SKM-1 (cell line): ENCODE data around the gene CRAMP1.
"Not testable (repeated sequence)": the region's sequence is repeated elsewhere in the genome, so short reads cannot be mapped to it uniquely, and the experiment has no call there.

Experiments used
- DNase-seq: peaks from one replicate; lab custom pipeline; 2025; ENCODE audit not compliant: unreplicated experiment; lab: John Stamatoyannopoulos, UW

The CRAMP1 gene

DNA sequence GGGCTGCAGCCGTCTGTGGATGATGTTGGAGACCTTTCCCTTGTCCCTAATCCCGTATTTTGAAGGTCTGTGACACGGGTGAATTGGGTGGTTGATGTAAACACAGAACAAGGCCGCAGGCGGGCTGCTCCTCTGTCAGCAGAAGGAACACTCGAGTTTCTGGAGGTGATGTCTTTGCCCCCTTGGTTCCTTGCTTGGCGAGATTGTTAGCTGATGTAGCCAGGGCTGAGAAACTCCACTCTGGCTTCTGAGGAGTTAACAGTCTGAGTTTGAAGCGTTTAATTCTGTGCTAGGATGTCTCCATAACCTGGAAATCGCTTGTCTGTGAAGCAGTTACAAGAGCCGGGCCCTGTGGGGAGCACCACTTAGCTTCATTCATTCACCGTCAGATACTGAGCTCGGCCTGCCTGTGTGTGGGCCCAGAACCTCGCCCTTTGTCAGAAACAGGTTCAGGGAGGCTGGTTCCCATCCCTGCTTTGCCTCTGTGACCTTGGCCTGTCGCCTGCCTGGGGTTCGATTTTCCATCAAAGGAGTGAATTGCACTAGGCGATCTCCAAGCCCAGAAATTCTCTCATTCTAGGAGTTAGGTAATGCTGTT is 95.1 kb downstream of the CRAMP1 start:
- DNase-seq, result no peak

DNA sequence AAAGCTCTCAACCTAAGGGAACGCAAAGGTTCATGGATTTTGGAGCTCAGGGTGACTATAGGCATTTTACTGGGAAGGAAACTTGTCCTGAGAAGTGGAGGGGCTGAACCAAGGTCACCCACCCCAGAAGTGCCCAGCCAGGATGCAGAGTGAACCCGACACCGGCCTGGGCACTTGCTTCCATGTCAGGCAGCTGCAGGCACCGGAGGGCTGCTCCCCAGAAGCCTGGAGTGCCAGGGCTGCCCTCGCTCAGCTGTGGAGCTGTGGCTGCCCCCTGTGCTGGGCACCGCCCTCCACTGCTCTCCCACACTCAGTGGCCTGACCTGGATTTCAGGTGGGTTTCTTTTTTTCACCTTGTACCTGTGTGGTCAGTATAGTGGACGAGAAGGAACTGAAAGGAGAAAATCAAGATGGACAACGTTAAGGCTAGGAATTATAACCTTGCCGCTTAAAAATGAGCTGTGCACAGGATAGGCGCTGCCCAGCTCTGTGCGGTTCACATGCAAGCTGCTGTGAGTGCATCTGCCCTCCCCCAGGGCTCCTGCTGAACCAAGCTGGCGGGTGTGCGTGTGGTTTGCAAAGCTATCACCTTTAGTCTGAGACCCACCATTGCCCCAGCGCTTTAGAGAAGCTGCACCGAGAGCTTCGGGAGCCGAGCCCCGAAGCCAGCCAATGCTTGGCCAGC is 96.1 kb downstream of the CRAMP1 start:
- no peak for DNase-seq

DNA sequence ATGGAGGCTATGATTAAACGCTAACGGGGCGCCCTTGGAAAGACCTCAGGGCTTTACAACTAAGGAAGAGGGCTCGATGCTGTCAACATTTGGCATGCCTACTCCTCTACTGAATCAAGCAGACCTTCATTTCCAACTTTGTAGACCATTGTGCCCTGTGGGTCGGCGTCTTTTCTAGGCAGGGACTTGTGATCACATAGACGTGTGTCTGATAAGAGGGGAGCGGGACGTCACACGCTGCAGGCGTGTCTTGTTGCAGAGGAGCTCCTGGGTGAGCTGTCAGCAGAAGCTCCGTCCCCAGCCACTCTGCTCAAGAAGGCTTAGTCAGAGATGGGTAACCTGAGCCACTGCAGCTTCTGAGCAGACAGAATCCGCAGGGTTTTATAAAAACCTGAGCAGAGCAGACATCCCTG is 96.6 kb downstream of the CRAMP1 start:
- no peak for DNase-seq

DNA sequence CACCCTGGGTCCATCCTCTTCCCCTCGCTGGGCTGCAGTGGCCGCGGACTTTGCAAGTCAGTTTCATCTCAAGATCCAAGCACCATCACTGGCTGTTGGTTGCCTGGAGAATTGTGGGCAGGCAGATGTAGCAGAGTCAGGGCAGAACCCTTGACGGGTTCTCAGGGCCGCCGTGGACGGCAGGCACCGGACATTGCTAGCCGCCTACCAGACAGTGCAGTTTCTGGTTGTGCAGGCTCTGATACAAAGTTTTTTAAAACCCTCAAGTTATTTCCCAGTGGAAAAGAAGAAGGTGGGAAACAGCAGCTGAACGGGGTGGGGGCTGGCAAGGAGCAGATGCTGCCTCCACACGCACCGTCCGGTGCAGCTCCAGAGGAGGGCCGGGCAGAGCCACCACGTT is 97.2 kb downstream of the CRAMP1 start:
- no peak for DNase-seq

DNA sequence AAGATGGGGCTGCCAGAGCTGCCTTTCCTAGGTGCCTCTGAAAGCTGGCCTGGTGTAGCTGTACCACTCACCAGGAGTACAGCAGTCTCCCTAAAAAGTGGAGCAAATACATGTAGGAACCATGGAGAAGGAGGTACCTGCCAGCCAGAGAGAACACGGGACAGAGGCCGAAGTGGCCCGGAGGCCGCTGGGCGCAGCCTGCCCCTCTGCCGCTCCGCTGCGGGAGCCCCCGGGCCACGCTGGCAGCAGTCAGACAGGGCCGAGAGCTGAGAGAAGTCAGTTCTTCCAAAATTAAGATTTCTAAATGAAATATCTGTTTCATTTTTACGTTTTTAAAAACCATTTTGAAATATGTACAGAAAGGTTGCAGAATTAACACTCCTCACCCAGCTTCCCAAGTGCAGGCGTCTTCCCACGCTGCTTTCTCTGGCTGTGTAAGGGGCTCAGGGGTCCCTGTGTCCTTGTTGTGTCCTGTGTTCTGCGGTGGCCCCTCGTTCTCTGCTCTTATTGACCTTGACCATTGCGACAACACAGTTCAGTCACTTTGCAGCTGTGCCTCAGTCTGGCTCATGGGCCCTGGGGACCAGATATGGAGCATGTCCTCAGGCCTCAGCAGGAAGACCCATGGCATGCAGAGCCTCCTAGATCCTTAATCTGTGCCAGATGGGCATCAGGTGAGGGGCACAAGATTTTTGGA is 98.8 kb downstream of the CRAMP1 start:
- DNase-seq, result no peak

DNA sequence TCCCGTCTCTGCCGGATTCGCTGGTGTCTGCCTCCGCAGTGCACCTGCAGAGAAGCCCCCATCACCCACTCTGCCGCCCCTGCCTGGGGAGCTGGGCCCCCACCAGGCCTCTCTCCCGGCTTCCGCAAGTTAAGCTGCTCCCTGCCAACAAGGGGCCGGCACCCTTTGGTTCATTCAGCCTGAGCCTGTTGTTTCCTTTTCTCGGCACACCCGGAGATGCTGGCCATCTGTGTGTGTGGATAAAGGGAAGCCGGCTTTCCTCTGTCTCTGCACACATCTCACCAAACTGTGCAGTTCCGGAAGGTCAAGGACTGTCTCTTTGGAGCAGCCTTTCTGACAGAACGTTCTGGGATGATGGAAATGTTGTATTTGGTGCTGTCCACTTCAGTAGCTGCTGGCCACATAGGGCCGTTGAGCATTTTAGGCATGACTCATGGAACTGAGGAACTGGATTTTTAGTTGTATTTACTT is 100.7 kb downstream of the CRAMP1 start:
- DNase-seq, result no peak

DNA sequence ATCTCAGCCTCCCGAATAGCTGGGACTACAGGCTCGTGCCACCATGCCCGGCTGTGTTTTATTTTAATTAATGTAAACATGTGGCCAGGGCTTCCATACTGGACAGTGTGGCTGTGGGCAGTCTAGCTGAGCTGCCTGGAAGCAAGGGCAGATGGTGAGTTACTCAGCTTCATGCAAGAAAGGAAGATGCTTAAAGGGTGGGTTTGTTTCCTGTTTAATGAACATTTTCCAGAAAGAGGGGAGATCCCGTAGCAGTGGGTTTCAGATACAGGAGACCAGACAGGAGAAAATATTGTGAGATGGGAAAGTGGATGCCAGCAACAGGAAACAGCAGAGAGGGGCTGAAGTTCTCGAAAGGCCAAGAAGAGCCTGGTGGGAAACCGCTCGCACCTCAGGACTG is 101.2 kb downstream of the CRAMP1 start:
- DNase-seq, result no peak

DNA sequence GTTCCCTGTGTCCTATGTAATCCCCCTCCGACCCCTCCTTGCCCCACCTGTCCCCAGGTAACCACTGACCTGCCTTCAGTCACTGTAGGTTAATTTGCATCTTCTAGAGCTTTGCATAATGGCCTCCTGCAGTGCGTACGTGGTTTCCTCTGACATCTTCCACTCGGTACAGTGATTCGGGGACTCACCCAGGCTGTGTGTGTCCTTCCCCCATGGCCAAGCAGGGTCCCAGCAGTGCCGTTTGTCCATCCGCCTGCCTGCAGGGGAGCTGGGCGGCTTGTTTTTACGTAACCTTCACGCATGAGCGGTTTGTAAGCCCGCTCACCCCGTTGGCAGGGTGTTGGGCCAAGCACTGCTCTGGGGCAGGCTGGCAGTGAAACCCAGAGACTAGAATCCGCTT is 101.8 kb downstream of the CRAMP1 start:
- DNase-seq, result no peak

DNA sequence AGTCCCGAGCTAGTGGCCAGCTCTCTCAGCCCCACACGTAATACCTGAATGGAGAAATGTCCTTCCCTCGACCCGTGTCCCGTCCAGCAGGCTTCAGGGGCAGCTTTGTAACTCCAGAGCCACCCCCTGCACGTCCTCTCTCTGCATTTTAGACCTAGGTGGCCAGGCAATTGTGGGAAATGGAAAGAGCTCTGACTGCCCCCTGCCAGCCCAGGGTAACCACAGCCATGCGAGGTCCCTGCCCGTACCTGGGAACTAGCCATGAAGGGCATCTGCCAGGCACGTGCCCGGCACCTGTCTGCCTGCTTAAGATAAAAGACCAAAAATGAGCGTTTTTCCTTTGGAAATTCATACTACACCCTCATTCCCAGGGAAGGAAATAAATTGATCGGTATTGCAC is 103.1 kb downstream of the CRAMP1 start:
- DNase-seq, result no peak

DNA sequence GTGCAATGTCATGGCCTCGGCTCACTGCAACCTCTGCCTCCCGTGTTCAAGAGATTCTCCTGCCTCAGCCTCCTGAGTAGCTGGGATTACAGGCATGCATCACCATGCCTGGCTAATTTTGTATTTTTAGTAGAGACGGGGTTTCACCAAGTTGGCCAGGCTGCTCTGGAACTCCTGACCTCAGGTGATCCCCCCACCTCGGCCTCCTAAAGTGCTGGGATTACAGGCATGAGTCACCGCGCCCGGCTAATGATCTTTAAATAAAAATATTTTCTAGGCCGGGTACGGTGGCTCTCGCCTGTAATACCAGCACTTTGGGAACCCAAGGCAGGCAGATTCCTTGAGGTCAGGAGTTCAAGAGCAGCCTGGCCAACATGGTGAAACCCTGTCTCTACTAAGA is 106.1 kb downstream of the CRAMP1 start:
- not testable (repeated sequence) for DNase-seq

DNA sequence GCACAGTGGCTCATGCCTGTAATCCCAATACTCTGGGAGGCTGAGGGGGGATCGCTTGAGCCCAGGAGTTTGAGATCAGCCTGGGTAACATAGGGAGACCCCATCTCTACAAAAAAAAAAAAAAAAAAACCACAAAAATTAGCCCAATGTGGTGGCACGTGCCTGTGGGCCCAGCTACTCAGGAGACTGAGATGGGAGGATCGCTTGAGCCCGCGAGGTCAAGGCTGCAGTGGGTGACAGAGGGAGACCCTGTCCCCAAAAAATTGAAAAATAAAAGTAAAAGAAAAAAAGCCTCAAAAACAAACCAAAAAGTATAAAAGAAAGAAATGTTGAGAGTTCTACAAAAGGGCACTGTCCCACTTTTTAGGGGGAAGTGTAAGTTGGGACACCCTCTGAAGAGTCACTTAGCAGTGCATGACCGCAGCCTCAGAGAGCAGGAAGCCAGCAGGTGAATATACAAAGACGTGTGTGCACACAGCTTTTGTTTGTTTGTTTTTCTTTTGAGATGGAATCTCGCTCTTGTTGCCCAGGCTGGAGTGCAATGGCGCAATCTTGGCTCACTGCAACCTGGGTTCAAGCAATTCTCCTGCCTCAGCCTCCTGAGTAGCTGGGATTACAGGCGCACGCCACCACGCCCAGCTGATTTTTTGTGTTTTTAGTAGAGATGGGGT is 107.5 kb downstream of the CRAMP1 start:
- DNase-seq, result peak; percentile 2

DNA sequence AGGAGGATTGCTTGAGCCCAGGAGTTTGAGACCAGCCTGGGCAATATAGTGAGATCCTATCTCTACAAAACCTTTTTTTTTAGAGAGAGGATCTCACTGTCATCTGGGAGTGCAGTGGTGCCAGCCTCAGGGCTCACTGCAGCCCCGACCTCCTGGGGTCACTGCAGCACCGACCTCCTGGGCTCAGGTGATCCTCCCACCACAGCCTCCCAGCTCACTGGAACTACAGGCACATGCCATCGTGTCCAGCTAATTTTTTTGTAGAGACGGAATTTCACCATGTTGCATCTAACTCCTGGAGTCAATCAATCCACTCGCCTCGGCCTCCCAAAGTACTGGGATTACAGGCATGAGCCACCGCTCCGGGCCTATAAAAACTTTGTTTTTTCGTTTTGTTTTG is 109.2 kb downstream of the CRAMP1 start:
- no peak for DNase-seq

DNA sequence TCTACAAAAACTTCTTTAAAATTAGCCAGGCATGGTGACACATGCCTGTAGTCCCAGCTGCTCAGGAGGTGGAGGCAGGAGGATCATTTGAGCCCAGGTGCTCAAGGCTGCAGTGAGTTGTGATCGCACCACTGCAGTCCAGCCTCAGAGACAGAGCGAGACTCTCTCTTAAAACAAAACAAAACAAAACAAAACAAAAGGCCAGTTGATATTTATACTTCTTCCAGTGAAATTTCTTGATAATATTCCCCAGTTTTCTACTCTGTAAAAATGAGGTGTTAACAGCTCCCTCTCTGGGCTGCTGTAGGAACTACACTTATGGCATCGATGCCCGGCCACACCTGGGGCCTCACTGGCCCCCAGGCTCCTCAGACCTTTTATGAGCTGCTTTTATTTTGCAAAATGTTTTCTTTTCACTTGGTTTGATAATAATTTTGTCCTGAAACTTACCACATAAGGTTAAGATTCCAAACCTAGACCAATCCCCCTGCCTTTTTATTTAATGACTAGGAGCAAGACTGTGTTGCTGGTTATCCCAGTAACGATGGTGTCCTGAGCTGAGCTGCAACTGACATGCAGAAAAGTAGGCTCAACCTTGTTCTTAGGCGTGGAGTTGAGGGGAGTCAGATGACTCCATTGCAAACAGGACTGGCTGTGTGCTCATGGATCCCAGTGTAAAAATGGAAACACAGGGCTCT is 111.4 kb downstream of the CRAMP1 start:
- DNase-seq, result peak; percentile 22

DNA sequence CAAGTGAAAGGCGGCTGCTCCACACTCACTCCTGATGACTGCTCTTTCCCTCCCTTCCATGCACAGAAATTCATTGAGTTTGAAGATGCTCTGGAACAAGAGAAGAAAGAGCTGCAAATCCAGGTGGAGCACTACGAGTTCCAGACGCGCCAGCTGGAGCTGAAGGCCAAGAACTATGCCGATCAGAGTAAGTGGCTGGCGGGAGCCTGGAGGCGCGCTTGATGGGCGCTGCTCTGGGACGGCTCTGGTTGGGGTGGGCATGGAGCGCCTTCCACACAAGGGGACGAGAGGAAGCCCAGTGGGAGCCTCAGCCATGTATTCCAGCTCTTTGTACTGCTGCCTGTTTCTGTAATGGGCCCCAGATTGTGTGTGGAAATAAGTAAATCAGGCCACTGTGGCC is 112.3 kb downstream of the CRAMP1 start:
- no peak for DNase-seq

DNA sequence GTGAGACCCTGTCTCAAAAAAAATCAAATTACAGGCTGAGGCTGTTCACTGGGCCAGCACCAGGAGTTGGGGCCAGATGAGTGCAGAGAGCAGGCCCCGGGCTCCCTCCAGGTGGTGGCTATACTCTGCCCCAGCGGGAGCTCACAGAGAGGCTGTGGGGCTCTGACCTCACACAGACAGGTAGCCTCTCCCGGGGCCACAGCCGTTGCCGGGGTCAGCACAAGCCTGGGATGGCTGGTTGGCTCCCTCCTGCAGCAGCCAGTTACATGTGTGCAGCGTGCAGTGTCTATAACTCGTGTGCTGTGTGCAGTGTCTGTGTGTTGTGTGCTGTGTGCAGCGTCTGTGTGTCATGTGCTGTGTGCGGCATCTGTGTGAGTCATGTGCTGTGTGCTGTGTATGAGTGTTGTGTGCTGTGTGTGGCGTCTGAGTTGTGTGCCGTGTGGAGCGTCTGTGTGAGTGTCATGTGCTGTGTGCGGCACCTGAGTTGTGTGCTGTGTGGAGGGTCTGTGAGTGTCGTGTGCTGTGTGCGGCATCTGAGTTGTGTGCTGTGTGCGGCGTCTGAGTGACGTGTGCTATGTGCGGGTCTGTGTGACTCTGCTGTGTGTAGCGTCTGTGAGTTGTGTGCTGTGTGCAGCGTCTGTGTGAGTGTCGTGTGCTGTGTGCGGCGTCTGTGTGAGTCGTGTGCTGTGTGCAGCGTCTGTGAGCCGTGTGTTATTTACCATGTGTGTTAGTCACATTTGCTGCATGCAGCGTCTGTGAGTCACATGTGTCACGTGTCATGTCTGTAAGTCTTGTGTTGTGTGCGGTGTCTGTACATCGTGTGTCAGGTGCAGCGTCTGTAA is 114.7 kb downstream of the CRAMP1 start:
- no peak for DNase-seq
